ENCODE measurements around the gene SMIM20.

- TF ChIP-seq CTCF (IDR thresholded peaks at IDR 0.05) (no peak), EP300 (IDR thresholded peaks at IDR 0.05) (no peak), POLR2A (IDR thresholded peaks at IDR 0.05) (no peak)
Observed at GRCh38 chr4:25937801-25938200, 23.8 kb downstream of the SMIM20 start.
